ENCODE results near the gene TMEM107.
"Not testable (repeated sequence)": the region's sequence is repeated elsewhere in the genome, so short reads cannot be mapped to it uniquely, and the experiment has no call there.

The TMEM107 gene

DNA sequence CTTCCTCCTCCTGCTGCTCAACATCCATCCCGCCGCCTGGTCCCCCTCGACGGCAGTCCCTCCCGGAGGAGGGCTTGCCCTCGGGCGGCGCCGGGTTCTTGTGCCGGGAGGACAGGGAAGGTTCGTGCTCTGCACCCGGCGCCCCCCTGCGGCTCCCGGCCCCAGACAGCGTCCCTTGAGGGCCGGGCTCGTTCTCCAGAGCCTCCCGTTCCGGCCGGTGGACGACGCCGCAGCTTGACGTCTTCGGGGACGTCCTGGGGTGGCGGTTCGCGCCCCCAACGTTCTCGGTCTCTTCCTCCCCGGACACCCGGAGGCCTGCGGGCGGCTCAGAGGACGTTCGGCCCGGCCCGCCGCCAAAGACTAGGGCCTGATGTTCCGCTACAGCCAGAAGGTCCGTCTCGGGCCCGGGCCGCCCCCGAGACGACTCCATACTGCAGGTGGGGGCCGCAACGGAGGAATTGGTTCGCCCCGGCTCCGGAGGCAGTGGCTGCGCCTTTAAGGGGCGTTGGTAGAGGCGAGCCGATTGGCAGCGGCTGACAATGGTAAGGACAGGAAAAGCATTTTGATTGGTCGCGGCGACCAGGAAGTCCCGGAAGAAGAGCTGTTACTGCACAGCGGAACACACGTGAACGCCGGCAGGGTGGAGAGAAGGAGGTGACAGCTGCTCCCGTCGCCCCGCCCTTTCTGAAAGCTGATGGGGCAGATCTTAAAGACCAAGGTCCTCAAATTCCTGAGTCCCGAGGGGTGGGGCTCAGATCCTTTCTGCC lies 13.7 kb upstream of the TMEM107 start, which contains the start of gene BORCS6:
TSS of gene BORCS6 (minus strand) at position 470 of the 767 bp plus-strand sequence. CDS start at position 430, 40 bp downstream.
- peak; percentile 98 for DNase-seq (ENCODE audit: low spot score)

- no peak for DNase-seq (ENCODE audit: low spot score)
These were observed 13.0 kb upstream of the TMEM107 start for GRCh38 chr17:8189041-8189710.

- DNase-seq (ENCODE audit: low spot score), result no peak
These were observed 12.2 kb upstream of the TMEM107 start for GRCh38 chr17:8188263-8188839.

DNA sequence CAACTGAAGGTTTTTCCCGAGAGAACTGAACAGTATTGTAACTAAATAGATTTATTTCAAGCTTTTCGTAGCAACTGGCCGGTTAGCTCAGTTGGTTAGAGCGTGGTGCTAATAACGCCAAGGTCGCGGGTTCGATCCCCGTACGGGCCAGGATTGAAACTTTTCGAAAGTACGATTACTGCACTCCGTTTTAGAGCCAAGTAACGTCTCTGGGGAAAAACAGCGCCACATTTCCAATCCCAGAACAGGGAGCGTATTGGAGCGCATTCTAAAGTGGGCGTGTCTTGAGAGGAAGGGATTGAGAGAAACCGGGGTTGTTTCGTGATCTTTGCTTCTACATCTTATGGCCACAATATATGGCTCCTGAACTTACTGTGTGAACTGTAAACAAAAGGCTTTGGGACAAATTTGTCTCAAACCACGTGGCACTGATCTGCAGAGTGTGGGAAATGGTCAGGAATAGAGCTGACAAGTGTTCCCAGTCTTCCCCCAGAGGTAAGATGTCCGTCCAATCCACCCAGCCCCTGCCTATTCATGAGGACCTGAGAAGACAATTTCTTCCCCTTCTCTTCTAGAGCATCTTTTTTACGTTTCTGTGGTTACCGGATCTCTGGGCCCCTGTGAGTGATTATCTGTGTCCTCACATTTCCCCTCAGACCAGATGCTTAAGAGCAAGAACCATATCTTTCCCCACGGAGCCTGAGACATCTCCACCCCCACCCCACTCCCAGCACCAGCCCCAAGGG lies 11.5 kb upstream of the TMEM107 start:
- DNase-seq (ENCODE audit: low spot score), result peak; percentile 95

GRCh38 chr17:8186787-8187516 lies 10.8 kb upstream of the TMEM107 start:
- DNase-seq (ENCODE audit: low spot score), result peak; percentile 92

GRCh38 chr17:8186446-8186786 lies 10.2 kb upstream of the TMEM107 start:
- DNase-seq (ENCODE audit: low spot score), result no peak

- peak; percentile 90 for DNase-seq (ENCODE audit: low spot score)
These were observed 9.6 kb upstream of the TMEM107 start for GRCh38 chr17:8185582-8186445.

DNA sequence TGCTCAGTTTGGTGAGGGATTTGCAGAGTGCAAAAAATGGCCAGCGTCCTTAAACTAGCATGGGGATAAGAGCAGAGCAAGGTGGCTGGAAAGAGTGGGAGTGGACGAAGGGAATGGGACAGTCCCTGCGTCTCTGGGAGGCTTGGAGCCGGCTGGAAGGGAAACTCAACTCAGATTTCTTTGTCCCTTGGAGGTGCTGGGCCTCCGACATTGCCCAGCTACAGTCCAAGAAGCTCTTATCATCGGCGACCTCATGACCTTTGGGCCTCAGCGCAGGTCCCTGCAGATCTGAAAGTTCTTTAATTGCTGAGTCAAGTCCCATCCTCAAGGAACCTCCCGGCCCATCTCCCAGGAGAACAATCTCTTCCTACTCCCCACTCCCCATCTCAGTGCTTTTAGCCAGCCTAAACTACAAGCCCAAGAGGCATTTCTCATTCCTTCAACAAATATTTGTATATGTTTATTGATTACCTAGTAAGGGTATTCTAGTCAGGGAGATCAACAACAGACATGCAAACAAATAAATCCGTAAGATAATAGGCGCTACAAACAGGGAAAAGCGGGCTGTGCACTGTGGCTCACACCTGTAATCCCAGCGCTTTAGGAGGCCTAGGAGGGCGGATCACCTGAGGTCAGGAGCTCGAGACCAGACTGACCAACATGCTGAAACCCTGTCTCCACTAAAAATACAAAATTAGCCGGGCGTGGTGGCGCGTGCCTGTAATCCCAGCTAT lies 985 bp upstream of the TMEM107 start:
- no peak for DNase-seq (ENCODE audit: low spot score)

GRCh38 chr17:8175795-8176196 lies 384 bp downstream of the TMEM107 start:
- DNase-seq (ENCODE audit: low spot score), result no peak

DNA sequence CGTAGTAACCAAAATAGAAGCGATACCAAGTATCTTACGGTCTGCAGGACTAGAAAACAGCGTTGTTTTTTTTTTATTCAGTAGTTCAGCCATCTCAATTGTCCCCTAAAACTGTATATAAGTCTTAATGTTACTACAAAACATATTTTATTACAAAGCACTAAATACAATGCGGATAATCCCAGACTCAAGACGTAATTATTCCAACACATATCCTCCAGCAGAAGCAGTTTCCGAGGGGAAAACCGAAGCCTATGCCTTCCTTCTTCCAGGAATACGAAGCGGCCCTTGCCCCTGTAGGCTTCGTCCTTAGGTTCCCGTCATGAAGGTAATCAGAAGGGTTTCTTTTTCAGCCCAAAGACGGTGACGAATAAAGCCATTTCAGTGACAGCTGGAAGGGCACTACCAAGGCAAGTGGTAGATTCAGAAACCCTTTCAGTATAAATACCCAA lies 2.3 kb downstream of the TMEM107 start:
- DNase-seq (ENCODE audit: low spot score), result no peak

GRCh38 chr17:8173056-8173870 lies 2.9 kb downstream of the TMEM107 start:
- peak; percentile 91 for DNase-seq (ENCODE audit: low spot score)

DNA sequence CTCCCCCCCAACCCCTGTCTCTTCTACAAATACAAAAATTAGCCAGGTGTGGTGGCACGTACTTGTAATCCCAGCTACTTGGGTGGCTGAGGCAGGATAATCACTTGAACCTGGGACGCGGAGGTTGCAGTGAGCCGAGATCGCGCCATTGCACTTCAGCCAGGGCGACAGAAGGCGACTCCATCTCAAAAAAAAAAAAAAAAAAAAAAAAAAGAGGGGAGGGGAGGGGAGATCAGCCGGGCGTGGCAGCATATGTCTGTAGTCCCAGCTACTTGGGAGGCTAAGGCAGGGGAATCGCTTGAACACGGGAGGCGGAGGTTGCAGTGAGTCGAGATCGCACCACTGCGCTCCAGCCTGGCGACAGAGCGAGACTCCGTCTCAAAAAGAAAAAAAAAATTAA lies 6.0 kb downstream of the TMEM107 start:
- not testable (repeated sequence) for DNase-seq (ENCODE audit: low spot score)

DNA sequence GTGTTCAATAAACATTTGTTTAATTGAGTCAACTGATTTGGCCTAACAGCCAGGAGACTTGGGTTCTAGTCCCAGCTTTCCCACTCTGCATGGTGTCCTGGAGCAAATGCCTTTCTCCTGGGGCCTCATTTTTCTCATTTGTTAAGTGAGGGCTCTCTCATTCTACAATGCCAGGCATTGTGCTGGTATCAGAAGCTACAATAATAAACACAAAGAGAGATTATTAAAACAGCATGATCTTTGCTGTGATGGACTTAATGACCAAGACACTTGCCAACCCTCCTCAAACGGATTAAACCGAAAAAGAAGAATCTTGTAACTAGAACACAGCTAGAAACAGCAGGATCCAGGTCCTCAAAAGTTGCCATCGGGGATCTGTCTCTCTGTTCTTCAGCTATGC lies 8.7 kb downstream of the TMEM107 start:
- no peak for DNase-seq (ENCODE audit: low spot score)

GRCh38 chr17:8166731-8167130 lies 9.4 kb downstream of the TMEM107 start:
- no peak for DNase-seq (ENCODE audit: low spot score)

- no peak for DNase-seq (ENCODE audit: low spot score)
These were observed 11.4 kb downstream of the TMEM107 start for GRCh38 chr17:8164815-8165131.

DNA sequence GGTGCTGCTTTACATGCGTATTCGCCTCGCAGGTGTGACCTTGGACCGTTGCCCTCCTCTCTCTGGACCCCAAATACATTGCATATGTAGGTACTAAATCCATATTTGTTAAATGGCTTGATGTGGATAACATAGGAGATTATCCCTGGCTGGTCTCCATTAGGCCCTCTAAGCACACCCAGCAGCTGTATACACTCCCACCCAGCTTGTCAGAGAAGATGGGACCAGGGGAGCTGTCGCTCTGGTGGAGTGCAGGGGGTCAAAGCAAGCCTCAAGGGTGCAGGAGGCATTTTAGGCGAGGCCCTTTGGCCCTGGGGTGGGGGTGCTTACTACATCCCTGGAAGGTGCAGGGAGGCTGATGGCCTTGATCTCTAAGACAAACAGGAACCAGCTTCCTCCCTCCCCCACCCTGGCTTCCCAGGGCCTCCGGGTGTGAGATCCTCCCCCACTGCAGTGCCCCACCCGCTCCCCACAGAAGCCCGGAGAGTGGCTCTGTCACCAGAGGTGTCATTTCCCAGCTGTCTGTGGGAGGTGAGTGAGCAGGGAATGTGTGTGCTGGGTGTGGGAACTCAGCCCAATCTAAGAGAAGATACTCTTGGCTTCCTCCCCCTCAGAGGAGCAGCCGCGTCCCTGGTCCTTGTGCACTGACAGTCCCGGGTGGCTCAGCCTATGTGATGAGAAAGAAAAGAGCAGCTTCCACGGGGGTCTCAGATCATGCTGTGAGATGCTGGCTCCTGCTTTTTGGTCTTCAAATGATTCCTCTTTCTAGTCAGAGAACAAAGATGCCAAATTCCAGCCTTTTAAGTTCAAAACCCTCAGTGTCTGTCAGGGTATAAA lies 12.0 kb downstream of the TMEM107 start:
- peak; percentile 73 for DNase-seq (ENCODE audit: low spot score)

- DNase-seq (ENCODE audit: low spot score), result no peak
These were observed 12.9 kb downstream of the TMEM107 start for GRCh38 chr17:8162997-8163977.
